ENCODE measurements around the gene CYBA.

CYBA gene

GRCh38 chr16:88662843-88663606 lies 12.2 kb upstream of the CYBA start, which contains the start of gene MVD:
Gene MVD, minus strand, starts transcription at chr16:88663091. Its CDS starts 11 bp downstream, at chr16:88663080.
- peak; percentile 86 to 93 for DNase-seq (ENCODE audit: extremely low read depth in 1 of 2, low read depth in 1 of 2)

GRCh38 chr16:88662222-88662842 lies 11.5 kb upstream of the CYBA start:
- no peak for DNase-seq (ENCODE audit: extremely low read depth in 1 of 2, low read depth in 1 of 2)

DNA sequence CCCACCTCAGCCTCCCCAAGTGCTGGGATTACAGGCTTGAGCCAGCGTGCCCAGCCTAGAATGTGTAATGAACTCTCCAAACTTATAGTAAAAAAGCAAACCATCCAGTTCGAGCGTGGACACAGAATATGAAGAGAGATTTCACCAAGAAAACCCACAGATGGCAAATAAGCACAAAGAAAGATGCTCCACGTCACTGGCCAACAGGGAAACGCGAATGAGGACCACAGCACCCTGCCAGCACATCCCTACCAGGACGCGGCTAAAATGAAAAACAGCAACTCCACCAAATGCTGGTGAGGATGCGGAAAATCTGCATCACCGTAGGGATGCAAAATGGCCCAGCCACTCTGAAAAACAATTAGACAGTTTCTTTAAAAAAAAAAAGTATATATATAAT lies 10.6 kb upstream of the CYBA start:
- no peak for DNase-seq (ENCODE audit: extremely low read depth in 1 of 2, low read depth in 1 of 2)

DNA sequence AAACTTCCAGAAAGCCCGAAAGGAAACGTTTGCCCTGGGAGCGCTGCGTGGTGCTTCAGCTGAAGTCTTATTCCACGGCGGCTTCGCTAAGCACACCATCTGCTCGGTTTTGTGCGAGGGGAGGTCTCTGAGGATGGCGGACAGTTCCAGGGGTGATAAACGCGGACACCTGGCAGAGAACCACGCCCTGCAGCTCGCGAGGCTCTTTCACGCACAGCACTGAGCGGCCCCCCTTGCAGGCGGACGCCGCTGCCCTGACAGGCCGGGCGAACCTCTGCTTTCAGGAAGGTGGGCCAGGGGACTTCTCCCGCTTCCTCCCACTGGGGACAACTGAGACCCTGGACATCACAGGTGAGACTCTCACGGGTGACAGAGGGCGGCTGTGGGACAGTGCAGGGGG lies 8.3 kb upstream of the CYBA start:
- DNase-seq (ENCODE audit: extremely low read depth in 1 of 2, low read depth in 1 of 2) = no peak

DNA sequence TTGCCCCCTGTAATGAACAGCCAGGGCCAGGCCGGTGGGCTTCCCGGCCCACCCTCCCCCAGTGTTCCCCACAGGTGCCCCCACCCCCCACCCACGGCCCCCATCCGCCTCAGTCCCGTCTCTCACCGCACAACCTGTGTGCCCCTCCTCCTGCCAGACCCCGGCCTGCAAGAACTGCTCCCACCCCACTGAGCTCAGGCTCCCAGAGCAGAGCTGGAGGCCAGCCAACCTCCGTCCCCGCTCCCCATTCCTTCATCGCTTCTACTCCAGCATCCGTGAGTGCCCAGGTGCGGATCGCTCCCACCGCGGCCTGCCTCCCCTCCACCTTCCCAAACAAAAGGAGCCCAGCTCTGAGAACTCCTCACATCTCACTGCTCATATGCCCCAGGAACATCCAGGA lies 7.9 kb upstream of the CYBA start:
- no peak for DNase-seq (ENCODE audit: extremely low read depth in 1 of 2, low read depth in 1 of 2)

DNA sequence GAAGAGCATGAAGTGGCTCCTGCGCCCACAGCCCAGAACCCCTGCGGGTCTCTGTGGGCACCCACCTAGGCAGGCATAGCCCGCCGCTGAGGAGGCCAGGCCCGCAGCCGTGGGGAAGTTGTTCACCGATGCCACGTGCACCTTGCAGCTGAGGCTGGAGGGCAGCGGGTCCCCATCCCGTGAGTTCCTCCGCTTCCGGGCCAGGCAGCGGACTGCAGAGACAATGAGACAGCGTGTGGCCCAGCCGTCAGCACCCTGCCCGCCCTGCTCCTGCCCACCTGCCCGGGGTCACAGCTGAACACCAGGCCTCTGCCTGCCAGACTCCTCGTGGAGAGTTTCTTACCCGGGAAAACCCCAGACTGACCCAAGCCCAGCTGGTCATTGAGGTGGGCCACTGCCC lies 6.5 kb upstream of the CYBA start:
- no peak for DNase-seq (ENCODE audit: extremely low read depth in 1 of 2, low read depth in 1 of 2)

- DNase-seq (ENCODE audit: extremely low read depth in 1 of 2, low read depth in 1 of 2) = no peak
Observed at GRCh38 chr16:88656291-88656980, 5.6 kb upstream of the CYBA start.

- DNase-seq (ENCODE audit: extremely low read depth in 1 of 2, low read depth in 1 of 2) = no peak
Observed at GRCh38 chr16:88655733-88656281, 5.0 kb upstream of the CYBA start.

- DNase-seq (ENCODE audit: extremely low read depth in 1 of 2, low read depth in 1 of 2) = no peak
Observed at GRCh38 chr16:88655053-88655732, 4.3 kb upstream of the CYBA start.

- DNase-seq (ENCODE audit: extremely low read depth in 1 of 2, low read depth in 1 of 2) = no peak
Observed at GRCh38 chr16:88654363-88655052, 3.7 kb upstream of the CYBA start.

GRCh38 chr16:88653596-88654362 lies 2.9 kb upstream of the CYBA start:
- DNase-seq (ENCODE audit: extremely low read depth in 1 of 2, low read depth in 1 of 2) = no peak

- DNase-seq (ENCODE audit: extremely low read depth in 1 of 2, low read depth in 1 of 2) = no peak
Observed at GRCh38 chr16:88653101-88653500, 2.2 kb upstream of the CYBA start.

DNA sequence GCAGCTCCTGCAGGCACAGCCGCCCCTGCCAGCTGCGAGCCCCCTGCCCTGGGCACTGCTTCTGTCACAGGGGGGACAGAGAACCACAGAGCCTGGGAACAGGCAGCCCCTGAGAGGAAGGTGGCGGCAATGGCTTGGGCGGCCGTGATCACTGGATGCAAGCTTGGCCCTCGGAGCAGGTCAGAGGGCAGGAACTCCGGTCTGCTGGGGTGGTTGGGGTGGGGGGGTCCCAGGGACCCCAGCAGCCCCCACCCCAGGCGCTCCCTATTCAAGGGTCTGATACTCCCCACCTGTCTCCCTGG lies 1.9 kb upstream of the CYBA start:
- DNase-seq (ENCODE audit: extremely low read depth in 1 of 2, low read depth in 1 of 2) = no peak

DNA sequence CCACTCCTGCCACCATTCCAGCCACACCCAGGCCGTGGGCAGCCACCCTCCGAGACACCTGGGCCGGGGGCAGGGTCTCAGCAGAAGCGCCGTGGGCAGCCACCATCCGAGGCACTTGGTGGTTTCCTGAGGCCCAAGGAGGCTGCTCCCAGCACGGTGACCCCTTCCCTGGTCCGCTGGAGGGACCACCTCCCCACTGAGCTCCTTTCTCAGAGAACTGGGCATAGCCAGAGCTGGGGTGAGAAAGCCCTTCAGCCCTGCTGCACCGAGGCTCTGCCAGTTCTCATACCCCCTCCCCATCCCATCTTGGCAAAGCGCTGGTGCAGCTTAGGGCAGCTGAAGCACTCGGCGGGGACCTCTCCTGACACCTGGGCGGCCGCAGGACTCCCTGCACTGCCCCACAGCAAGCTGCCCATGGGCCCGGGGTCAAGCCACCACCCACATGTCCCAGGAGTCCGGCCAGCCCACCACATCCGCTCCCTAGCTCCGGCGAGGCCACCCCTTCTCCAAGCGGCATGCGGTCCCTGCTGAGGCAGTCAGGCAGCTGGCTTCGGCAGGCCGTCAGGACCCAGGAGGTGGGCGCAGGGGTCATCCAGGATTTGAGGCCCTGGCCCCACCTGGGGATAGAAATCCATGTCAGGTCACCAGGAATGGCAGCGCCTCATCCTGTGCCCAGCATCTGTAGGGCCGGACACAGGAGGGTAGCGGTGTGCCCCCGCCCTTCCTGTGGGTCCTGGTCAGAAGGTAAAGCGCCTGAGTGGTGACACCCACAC lies 1.3 kb upstream of the CYBA start:
- DNase-seq (ENCODE audit: extremely low read depth in 1 of 2, low read depth in 1 of 2) = no peak

- DNase-seq (ENCODE audit: extremely low read depth in 1 of 2, low read depth in 1 of 2) = peak in 1 of 2 donors; percentile 49
Observed at GRCh38 chr16:88651276-88651988, 579 bp upstream of the CYBA start.

GRCh38 chr16:88649924-88650748 lies 717 bp downstream of the CYBA start:
- no peak for DNase-seq (ENCODE audit: extremely low read depth in 1 of 2, low read depth in 1 of 2)

GRCh38 chr16:88649195-88649923 lies 1.5 kb downstream of the CYBA start:
- DNase-seq (ENCODE audit: extremely low read depth in 1 of 2, low read depth in 1 of 2) = no peak

Measured in activated CD8-positive, alpha-beta memory T cell treated with anti-CD3 and anti-CD28 coated beads for 1 hour (primary cell).